Right lobe of liver (tissue), 6 donors: ENCODE measurements around the gene SALL3. TPM values are rescaled to one million over a fixed set of nuclear protein-coding genes. Genes with fewer than 3 reads are reported as not detected.

ENCODE experiments used
- ATAC-seq, 4 donors: fragments of 200-7000 bp; cut with Tn5 transposase; one replicate each; pipeline ENCODE4 v1.9.1; 2020; ENCODE audit warnings: mild to moderate bottlenecking in 4 of 4, moderate library complexity in 4 of 4
- DNase-seq, 3 donors: peaks; one replicate each; pipeline ENCODE4 v3.0.0-alpha.2; 2020
- H3K27ac ChIP-seq, 3 donors: fragments of 200-600 bp; one replicate each; pipeline ENCODE4 v1.8.0; 2022
- H3K27me3 ChIP-seq, 2 donors: fragments of 200-600 bp; one replicate each; pipeline ENCODE4 v1.8.0; 2022
- H3K36me3 ChIP-seq, 4 donors: fragments of 200-600 bp; sonication (generic) in 1 of 4; one replicate each; pipeline versions ENCODE4 v1.5.1 to v1.8.0; 2017 to 2022; ENCODE audit warnings: control low read depth in 1 of 4
- H3K4me1 ChIP-seq, 4 donors: fragments of 200-600 bp; sonication (generic) in 1 of 4; one replicate each; pipeline versions ENCODE4 v1.5.1 to v1.8.0; 2017 to 2022; ENCODE audit warnings: control low read depth in 1 of 4
- H3K4me3 ChIP-seq, 3 donors: fragments of 200-600 bp; one replicate each; pipeline ENCODE4 v1.8.0; 2022
- H3K9me3 ChIP-seq, 4 donors: fragments of 200-600 bp; sonication (generic) in 1 of 4; one replicate each; pipeline versions ENCODE4 v1.5.1 to v1.8.0; 2017 to 2022; ENCODE audit warnings: control low read depth in 1 of 4
- POLR2A ChIP-seq: fragments of 450-650 bp; IDR thresholded peaks from one replicate; pipeline ENCODE4 v1.6.1; 2017; ENCODE audit warnings: antibody characterized with exemption, mild to moderate bottlenecking
- WGBS: methylation state at CpG from one replicate; pipeline ENCODE4 v1.1.6; 2018; ENCODE audit warnings: low coverage, low lambda C conversion rate; ENCODE audit not compliant: insufficient coverage; ENCODE audit errors: missing lambda C conversion rate; 5-methylcytosine and 5-hydroxymethylcytosine counted together
- intact Hi-C, 2 donors: fragments of 100-400 bp; cut with DNase I; formaldehyde crosslinking; loops; one replicate each; pipeline versions ENCODE4 v1.11.2 to v1.14.1; 2022
- total RNA-seq, 6 experiments: library from RNA; depleted of rRNA in 2 of 6; stranded (reverse); fragments of >200 nt in 2 of 6; fragmentation: NEBNext Ultra II Directional in 3 of 6; extraction: Animal tissue kit (Norgen Biotek cat#: 25700) in 3 of 6; gene quantifications; one replicate each; pipeline versions ENCODE4 v1.1.0 to v1.2.4, GENCODE V29; 2016 to 2023
- TF ChIP-seq, protein P1 (sequence below), 4 donors: fragments of 200-600 bp in 3 of 4; fragments of 450-650 bp in 1 of 4; IDR thresholded peaks; one replicate each; pipeline versions ENCODE4 v1.5.1 to v1.8.0; 2016 to 2022; ENCODE audit warnings: antibody characterized with exemption in 4 of 4, mild to moderate bottlenecking in 2 of 4
- donor health status: DM: no; HTN: yes; CAD: no.
- donor health status: DM: no; HTN: no; CAD: no.
- donor health status: DM: no; HTN: no; CAD: no.
- donor health status: DM: no; HTN: yes; CAD: no.
- donor health status: DM: no; HTN: yes; CAD: no.

SALL3 gene
- total RNA-seq, 6 experiments from 2014 or later, result not detected

DNA sequence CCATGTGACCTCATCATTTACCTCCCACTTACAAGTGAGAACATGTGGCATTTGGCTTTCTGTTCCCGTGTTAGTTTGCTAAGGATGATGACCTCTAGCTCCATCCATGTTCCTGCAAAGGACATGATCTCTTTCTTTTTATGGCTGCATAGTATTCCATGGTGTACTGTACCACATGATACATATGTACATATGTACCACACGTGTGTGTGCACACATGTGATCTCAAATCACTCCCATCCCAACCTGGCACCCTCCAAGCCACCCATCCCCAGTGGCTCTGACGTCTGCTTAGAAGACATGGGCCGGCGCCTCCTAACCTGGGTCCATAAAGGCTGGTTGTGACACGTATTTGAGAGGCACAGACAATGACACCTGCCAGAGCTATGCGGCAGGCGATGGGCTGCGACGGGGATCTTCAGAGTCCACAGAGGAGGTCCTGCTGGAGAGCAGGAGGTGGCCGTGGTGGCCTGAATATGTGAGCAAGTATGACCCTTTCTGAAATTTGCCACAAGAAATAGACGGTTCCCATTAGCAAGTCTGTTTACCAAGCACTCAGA is 8.8 kb upstream of the SALL3 start:
- Histone ChIP-seq H3K36me3 (no peaks in the 10 kb centered on the region), H3K27me3 (peaks cover 7 to 10% of the 10 kb centered on the region in 2 donors), H3K9me3 (no peaks in the 10 kb centered on the region), H3K27ac (no peak overlapping the region), H3K4me1 (peaks cover 0 to 16% (median 0%) of the 10 kb centered on the region in 4 donors), H3K4me3 (no peak overlapping the region)
- TF ChIP-seq, protein P1, sequence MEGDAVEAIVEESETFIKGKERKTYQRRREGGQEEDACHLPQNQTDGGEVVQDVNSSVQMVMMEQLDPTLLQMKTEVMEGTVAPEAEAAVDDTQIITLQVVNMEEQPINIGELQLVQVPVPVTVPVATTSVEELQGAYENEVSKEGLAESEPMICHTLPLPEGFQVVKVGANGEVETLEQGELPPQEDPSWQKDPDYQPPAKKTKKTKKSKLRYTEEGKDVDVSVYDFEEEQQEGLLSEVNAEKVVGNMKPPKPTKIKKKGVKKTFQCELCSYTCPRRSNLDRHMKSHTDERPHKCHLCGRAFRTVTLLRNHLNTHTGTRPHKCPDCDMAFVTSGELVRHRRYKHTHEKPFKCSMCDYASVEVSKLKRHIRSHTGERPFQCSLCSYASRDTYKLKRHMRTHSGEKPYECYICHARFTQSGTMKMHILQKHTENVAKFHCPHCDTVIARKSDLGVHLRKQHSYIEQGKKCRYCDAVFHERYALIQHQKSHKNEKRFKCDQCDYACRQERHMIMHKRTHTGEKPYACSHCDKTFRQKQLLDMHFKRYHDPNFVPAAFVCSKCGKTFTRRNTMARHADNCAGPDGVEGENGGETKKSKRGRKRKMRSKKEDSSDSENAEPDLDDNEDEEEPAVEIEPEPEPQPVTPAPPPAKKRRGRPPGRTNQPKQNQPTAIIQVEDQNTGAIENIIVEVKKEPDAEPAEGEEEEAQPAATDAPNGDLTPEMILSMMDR (IDR thresholded peaks at IDR 0.05), result no peak
- TF ChIP-seq POLR2A, result no peak
- 83% methylated on average over 9 of the region's 12 CpGs for WGBS
- ATAC-seq, result no peak
- intact Hi-C loops, result no loop called here
- DNase-seq, result no peak

DNA sequence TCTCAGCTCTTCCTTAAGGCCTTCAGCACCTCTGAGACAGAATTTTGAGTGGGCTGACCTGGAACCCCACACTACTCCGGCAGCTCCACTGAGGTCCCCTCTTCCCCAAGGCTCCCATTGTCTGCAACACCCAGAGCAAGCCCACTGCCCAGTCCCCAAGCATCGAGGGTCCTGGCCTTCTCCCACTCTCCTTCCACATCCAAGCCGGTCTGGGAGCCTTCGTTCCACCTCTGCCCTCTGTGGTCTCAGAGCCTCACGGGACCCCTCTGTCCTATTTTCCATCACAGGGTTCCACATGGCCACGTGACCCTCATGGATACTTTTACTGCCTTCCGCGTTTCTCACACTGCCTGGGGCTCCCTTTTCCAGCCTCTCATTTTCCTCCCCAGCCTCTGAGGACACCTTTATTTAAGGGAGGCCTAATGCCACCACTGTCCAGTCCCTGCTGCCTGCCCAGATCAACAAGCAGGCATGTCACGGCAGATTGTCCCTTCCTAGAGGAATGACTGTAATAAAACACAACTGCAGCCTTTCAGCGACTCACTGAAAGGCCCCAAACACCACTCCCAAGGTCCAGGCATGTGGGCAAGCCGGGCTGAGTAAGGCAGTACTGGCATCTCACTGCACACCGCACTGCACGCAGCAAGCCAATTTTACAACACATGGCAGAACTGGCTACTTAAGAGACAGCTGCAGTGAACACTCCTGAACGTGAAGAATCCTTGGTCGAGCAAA is 7.9 kb upstream of the SALL3 start:
- WGBS, result 64% methylated on average over 14 of the region's 15 CpGs
- intact Hi-C loops, result no loop called here
- no peak for TF ChIP-seq POLR2A
- TF ChIP-seq, protein P1 (IDR thresholded peaks at IDR 0.05), result no peak
- H3K36me3 ChIP-seq, result no peaks in the 10 kb centered on the region
- peaks cover 0 to 16% (median 0%) of the 10 kb centered on the region in 4 donors for H3K4me1 ChIP-seq
- no peak for DNase-seq
- H3K9me3 ChIP-seq, result no peaks in the 10 kb centered on the region
- peaks cover 8 to 10% of the 10 kb centered on the region in 2 donors for H3K27me3 ChIP-seq
- H3K4me3 ChIP-seq, result no peak overlapping the region
- H3K27ac ChIP-seq, result no peak overlapping the region
- no peak for ATAC-seq

DNA sequence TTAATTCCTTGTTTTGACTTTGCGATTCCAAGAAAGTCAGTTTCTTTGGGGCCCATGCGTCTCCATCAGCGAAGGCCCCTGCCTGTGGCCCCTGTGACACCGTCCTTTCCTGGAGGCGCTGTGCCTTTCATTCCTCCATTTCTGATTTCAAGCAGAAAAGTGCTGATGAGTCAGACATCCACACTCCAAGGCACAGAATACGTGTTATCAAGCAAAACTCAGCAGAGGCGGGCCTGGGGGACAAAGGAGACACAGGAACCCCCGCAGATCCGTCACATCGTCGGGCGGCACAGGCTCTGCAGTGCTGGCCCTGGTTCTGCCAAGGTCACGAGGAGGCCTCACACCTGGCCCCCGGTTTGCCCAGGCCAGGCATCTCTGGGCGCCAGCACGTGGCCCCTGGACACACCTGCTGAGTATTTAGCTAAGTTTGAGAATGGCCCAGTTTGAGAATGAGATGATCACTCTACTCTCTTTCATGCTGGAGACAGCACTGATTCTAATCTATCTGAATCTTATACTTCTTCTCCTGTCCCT is 7.2 kb upstream of the SALL3 start:
- WGBS, result 61% methylated on average over 14 of the region's 16 CpGs
- ATAC-seq, result no peak

DNA sequence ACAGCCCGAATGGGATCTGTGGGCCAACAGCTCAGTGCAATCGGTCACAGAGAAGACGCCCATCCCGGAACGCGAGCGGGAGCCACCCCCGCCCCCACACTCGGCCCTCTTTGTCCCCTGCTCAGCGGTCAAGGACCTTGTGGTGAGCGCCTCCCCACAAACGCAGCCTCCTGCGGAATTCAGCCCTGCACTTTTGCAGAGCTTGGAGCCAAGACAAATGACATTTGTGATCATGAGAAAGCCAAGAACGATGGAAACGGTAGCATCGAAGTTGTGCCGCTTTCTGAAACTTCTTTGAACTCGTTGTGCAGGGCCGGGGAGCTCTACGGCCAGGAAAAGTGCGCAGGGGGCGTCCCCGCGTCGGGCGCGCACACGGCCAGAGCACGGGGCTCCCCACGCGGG is 6.7 kb upstream of the SALL3 start:
- Histone ChIP-seq H3K27ac (no peak overlapping the region), H3K4me3 (no peak overlapping the region), H3K36me3 (no peaks in the 10 kb centered on the region), H3K9me3 (no peaks in the 10 kb centered on the region), H3K27me3 (peaks cover 8 to 10% of the 10 kb centered on the region in 2 donors), H3K4me1 (peaks cover 0 to 16% (median 0%) of the 10 kb centered on the region in 4 donors)
- intact Hi-C loops, result no loop called here
- WGBS, result 3% methylated on average over 20 of the region's 31 CpGs
- DNase-seq, result no peak
- ATAC-seq, result no peak
- TF ChIP-seq, protein P1 (IDR thresholded peaks at IDR 0.05), result no peak
- no peak for TF ChIP-seq POLR2A

More for the DNA sequence above, 7.2 kb upstream of the SALL3 start:
- no peak overlapping the region for H3K27ac ChIP-seq
- no peaks in the 10 kb centered on the region for H3K36me3 ChIP-seq
- DNase-seq, result no peak
- no peaks in the 10 kb centered on the region for H3K9me3 ChIP-seq
- H3K4me3 ChIP-seq, result no peak overlapping the region
- TF ChIP-seq, protein P1 (IDR thresholded peaks at IDR 0.05), result no peak
- TF ChIP-seq POLR2A, result no peak
- intact Hi-C loops, result no loop called here
- H3K27me3 ChIP-seq, result peaks cover 8 to 10% of the 10 kb centered on the region in 2 donors
- peaks cover 0 to 16% (median 0%) of the 10 kb centered on the region in 4 donors for H3K4me1 ChIP-seq
